Stimulated activated CD4-positive, alpha-beta T cell treated with anti-CD3 and anti-CD28 coated beads, Interleukin-2, amount 100 ng/mL, for 48 hours (primary cell): ENCODE results near the gene CTXND1.

ENCODE experiments used
- DNase-seq, 2 donors: peaks; one replicate each; pipeline ENCODE4 v3.0.0-alpha.2; 2020

Gene CTXND1

DNA sequence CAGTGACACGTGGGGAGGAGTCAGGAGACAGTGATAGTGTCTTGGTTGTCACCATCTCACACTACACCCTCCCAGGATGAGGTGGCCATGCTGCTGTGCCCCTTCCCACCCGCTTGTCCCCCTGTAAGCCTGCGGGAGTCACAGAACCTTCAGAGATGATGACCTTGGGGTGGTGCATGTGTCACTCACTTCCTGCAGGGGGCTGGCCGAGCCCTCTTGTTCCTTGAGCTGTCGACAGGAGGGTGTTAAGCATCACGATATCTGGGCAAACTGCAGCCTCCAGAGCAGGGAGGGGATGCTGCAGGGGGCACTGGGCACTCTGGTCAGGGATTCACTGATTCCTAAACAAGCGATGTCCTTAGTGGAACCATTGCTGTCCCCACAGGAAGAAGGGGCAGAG, 71.5 kb downstream of the CTXND1 start:
- no peak for DNase-seq

DNA sequence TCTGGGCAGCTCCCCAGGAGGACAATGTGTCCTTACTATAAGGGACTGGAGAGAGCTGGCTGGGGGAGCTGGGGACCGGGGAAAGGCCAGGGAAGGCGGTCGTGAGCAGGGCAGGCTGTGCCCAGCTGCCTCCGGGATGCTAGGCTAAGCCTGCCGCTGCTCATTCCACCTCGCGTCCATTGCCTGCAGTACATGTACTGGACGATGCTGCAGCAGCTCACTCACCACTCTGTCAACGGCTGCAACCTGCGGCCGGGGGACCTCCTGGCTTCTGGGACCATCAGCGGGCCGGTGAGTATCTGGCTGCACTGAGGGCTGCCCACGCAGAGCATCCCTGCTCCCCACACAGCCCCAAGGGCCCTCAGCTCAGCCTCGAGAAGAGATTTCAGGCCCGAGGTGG, 72.1 kb downstream of the CTXND1 start:
- DNase-seq: no peak

DNA sequence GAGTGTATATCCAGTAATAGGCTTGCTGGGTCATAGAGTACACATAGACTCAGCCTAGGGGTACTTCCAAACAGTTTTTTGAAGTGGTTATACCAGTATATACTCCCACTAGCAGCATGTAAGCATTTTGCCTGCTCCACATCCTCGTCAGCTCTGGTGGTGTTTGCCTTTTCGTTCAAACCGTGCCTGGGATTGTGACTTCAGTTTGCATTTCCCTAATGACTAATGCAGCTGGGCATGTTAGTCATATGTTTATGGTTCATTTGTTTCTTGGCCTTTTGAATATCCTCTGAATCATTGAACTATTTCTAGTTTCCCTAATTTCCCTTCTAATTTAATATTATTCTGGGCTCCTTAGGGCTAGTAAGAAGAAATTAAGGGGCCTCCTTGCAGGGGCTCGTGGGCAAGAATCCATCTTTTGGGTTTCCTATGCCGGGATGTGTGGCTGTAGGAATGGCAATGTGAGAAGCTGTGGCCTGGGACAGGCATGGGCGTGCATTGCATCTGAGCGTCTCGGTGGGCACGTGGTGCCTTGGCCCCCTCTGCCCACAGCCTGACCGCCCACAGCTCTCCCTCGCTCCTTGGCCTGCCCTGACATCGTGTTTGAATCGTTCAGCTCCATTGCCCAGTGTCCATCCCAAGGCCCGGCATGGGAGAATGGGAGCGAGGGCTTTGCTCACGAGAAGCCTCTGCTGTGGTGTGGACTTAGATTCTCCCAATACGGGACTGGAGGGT, 72.8 kb downstream of the CTXND1 start:
- DNase-seq: no peak

DNA sequence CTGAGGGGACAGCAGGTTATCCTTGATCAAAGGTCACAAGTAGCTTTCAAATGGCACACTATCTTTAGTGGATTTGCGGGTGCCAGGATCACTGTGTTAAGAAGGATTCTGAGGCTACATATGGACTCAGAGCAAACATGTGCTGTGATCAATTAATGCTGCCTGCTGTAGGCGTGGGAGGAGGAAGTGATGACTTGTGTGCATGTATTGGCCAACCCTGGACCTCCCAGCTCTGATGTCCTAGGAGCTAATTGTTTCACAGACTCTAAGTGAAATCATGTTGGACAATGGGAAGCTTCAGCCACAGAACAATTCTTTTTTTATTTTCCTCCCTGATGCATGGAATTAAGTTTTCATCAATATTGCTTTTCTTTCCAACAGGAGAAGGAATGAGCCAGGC, 74.9 kb downstream of the CTXND1 start:
- no peak for DNase-seq

GRCh38 chr15:80176443-80176842, 75.6 kb downstream of the CTXND1 start:
- no peak for DNase-seq

GRCh38 chr15:80175436-80175835, 76.6 kb downstream of the CTXND1 start:
- no peak for DNase-seq

DNA sequence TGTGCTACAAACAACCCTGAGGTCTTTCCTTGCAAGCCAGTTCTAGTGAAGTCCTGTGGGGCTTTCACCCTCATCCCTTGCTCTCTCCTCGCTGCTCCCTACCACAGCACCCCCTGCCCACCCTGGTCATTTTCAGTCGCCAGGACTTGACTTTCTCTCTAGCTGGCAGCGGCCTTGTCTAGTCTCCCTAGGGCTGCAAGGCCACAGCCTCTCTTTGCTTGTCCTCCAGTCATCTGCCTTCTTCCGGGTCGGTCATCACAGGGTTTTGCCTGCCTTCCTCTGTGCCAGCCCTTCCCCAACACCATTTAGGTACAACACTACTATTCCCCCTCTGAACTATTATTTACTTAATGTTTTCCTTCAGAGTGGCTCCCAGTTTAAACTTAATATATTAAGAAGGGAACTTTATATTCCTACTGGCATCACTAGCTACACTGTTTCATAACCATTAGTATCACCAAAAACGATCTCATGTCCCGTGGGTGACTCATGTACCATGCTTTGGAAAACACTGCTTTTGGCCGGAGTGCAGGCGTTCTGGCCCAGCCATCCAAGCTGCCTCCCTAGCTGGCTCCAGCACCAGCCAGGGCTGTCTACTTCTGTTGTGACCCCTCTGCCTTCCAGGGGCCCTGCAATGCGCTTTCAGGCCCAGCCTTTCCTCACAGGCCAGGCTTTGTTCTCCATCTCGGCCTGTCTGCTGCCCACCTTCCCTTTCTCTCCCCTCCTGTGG, 77.8 kb downstream of the CTXND1 start:
- DNase-seq: no peak

DNA sequence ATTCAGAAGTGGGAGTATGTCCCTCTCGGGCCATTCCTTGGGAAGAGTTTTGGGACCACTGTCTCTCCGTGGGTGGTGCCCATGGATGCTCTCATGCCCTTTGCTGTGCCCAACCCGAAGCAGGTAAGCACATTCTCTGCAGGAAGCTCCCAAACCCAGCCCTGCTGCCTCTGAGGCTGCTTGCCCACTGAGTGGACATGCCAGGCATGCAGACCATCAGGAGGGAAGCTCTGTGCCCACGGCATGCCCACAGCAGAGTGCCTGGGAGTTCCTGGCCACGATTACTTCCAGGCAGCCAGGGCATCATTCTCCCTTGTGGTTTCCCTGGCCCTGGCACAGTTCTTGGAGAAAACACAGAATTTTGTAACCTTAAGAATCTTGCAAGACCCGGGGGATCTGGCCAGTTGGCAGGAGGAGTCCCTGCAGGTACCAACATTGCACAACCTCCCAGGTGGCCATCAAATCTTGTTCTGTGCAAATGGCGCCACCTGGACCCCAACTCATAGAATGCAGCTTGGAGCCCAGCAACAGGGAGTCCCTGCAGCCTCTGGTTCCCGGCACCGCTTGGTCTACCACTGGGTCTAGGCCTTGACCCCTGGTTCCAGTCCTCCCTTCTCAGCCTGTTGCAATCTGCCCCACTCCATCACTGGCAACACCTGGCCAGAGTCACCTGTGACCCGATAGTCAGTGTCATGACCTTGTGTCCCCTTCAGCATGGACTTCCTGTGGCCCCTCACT, 78.8 kb downstream of the CTXND1 start:
- DNase-seq: peak; percentile 63 to 65

DNA sequence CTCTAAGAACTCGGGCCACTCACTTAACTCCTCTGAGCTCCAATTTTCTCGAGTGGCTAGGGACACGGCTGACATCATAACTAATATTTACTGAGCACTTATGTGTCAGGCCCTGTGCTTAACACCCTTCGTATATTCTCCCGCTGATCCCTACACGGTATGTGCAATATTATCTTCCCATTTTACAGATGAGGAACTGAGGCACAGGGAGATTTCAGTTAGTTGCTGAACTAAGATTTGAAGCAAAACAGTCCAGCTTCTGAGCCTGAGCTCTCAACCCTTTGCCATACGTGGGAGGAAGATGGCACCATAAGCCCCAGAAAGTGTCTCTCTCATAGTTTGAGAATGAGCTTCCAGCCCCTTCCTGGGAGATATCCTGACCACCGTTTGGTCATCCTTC, 79.6 kb downstream of the CTXND1 start:
- DNase-seq: no peak

DNA sequence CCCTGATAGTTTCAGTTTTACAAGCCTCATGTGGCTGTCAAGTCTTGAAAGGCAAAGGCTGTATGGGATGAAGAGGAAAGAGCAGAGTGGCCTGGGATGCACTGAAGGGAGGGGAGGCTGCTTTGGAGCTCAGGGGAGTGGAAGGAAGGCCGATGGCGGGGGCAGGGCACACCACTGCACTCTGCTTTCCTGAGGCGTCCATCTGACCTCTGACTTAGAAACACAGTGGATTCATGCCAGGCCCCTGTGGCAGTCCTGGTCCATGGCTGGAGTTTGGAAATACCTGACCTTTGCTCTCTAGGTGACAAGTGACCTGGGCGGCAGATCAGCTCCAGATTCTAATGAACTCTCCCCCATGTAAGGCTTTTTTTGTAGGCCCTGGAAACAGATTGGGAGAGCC, 80.2 kb downstream of the CTXND1 start:
- no peak for DNase-seq

DNA sequence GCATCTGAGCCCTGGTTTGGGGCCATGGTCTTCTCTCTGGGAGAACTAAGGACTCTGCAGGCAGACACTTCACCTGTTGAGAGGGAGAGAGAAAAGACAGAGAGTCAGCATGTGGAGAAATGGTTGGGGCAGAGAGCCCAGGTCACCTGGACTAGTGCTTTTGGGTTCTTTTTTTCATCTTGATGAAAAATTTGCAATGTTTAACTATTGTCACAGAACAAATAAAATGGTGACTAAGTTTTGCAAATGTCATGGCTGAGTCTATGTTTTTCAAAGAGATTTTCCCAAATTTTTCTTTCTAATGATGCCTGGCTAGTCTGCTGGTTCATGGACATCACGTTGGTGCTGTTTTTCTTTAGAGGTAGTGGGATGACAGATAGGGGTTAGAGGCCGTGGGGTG, 81.4 kb downstream of the CTXND1 start:
- no peak for DNase-seq

GRCh38 chr15:80169768-80170357, 82.2 kb downstream of the CTXND1 start:
- no peak for DNase-seq

GRCh38 chr15:80168421-80168820, 83.6 kb downstream of the CTXND1 start:
- DNase-seq: no peak

- no peak for DNase-seq
Measured at GRCh38 chr15:80167936-80168335, 84.1 kb downstream of the CTXND1 start.

DNA sequence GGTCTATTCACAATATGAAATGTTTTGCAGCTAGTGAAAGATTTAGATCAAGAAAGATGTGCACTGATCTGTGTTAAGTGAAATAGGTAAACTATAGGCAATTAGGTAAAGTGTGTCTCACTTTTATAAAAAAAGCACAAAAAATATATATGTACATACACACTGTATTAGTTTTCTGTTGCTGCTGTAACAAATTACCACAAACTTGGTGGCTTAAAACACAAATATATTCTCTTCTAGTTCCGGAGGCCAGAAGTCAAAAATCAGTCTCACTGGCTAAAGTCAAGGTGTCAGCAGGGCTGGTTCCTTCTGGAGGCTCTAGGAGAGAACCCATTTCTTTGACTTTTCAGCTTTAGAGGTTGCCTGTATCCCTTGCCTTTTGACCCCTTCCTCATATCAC, 88.1 kb downstream of the CTXND1 start:
- no peak for DNase-seq

DNA sequence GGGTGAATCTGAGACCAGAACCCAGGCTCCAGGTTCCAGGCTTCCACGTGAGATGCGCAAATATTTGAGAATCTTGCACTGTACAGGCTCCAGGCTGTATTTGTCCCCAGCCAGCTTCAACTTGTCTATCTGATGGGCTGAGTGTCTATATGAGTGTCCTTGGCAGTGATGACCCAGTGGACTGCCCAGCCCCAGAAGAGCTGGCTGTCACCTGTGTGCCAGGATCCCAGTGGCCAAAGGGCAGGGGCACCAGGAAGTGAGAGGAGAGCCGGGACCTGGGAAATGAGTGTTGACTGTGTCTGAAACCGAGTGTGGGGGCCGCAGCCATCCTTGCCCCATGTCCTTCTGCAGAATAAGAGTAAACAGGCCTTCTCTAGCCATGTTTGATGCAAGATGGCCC, 88.8 kb downstream of the CTXND1 start:
- DNase-seq: no peak

DNA sequence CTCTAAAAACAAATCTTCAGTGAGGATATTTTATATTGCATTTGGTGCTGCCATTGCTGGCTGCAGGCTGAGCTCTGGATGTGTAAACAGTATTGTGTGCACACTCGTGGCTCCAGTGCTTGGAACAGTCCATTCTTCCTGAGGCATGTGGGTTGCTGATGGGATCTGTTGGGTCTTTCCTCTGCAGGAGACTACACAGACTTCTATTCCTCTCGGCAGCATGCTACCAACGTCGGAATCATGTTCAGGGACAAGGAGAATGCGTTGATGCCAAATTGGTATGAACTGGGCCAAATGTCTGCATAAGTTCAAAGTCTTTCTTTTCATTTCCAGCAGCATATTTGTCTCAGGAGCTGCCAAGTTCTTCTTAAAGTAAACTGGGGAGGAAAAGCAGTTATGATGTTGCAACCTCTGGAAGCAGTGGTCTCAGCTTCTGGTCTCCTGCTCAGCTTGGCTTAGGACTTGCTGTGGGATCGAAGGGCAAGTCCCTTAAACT, 89.9 kb downstream of the CTXND1 start:
- no peak for DNase-seq

GRCh38 chr15:80161468-80162016, 90.5 kb downstream of the CTXND1 start:
- DNase-seq: no peak

- DNase-seq: no peak
Measured at GRCh38 chr15:80160570-80161156, 91.3 kb downstream of the CTXND1 start.

- no peak for DNase-seq
Measured at GRCh38 chr15:80159811-80160569, 92.0 kb downstream of the CTXND1 start.

GRCh38 chr15:80159301-80159700, 92.7 kb downstream of the CTXND1 start:
- no peak for DNase-seq

DNA sequence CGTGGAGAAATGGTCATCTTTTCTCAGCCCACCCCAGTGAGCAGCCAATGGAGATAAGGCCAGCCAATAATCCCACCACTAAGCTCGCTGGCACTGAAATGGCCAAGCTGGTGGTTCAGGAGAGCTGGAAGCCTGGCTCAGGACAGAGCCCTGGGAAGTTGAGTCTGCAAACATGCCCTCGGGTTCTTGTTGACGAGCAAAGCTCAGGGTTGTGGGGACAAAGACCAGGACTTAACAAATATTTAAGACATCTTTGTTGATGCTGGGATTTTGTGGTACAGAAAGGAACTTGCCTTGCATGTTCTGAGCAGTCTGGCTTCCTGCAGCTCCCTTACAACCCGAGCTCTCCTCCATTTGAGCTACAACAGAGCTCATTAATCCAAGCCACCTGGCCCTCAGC, 94.8 kb downstream of the CTXND1 start:
- DNase-seq: no peak
